Measurements from ENCODE around the gene PRRC2C.

PRRC2C gene

DNA sequence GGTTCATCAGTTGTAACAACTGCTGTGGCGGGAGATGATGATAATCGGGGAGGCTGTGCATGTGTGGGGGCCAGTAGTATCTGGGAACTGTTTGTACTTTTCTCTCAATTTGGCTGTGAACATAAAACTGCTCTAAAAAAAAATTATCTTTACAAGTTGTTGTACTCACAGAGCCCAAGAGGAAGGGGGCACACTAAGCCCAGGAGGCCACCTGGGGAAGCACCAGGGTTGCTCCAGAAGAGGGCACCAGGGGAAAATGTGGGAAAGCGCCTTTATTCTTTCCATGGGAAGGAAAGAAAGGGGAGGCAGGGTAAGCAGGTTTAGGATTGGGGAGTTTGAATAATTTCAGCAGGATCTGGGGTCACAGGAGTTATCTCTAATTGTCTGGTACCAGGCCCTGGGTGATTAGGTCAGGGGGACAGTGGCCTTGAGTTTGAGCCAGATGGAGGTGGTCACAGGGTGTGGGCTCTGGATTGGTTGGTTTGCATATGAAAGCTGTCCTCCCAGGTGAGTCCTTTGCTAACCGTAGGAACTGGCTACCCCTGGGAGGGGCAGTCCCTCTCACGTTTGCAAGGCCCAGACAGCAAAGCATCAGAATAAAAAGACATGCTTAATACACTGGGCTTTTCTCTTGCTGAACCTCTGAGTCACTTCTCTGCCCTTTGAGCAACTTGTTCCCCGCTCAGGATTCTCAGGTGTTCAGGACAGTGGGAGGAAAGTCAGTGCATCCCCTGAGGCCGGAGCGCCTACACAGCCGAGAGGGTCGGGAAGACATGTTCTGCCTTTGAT, 155.9 kb downstream of the PRRC2C start:
- no peak for DNase-seq

DNA sequence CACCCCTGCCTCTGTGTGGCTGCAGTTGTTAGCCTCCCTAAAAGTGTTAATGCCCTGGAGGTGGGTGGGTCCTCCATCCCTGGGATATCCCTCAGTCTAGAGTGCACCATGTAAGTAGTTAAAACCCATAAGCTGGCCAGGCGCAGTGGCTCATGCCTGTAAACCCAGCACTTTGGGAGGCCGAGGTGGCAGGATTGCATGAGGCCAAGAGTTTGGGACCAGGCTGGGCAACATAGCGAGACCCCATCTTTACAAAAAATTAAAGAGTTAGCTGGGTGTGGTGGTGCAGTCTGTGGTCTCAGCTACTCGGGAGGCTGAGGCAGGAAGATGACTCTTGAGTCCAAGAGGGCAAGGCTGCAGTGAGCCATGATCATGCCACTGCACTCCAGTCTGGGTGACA, 156.9 kb downstream of the PRRC2C start:
- DNase-seq, result no peak
